Activated CD4-positive, alpha-beta T cell treated with anti-CD3 and anti-CD28 coated beads, Interleukin-2, amount 50 U/mL, for 48 hours (primary cell): ENCODE measurements around the gene STRA6.
"Not testable (repeated sequence)": the region's sequence is repeated elsewhere in the genome, so short reads cannot be mapped to it uniquely, and the experiment has no call there.

ENCODE experiments used
- DNase-seq, 2 experiments: peaks; one replicate each; pipeline ENCODE4 v3.0.0-alpha.2; 2020

Gene STRA6

GRCh38 chr15:74179983-74180880, 22.4 kb downstream of the STRA6 start:
- no peak for DNase-seq

- DNase-seq = no peak
Measured at GRCh38 chr15:74179101-74179841, 23.3 kb downstream of the STRA6 start.

- DNase-seq = no peak
Measured at GRCh38 chr15:74178326-74179100, 24.1 kb downstream of the STRA6 start.

GRCh38 chr15:74176262-74177214, 26.0 kb downstream of the STRA6 start:
- DNase-seq = no peak

GRCh38 chr15:74175271-74176191, 27.1 kb downstream of the STRA6 start:
- no peak for DNase-seq

GRCh38 chr15:74174958-74175253, 27.7 kb downstream of the STRA6 start:
- no peak for DNase-seq

DNA sequence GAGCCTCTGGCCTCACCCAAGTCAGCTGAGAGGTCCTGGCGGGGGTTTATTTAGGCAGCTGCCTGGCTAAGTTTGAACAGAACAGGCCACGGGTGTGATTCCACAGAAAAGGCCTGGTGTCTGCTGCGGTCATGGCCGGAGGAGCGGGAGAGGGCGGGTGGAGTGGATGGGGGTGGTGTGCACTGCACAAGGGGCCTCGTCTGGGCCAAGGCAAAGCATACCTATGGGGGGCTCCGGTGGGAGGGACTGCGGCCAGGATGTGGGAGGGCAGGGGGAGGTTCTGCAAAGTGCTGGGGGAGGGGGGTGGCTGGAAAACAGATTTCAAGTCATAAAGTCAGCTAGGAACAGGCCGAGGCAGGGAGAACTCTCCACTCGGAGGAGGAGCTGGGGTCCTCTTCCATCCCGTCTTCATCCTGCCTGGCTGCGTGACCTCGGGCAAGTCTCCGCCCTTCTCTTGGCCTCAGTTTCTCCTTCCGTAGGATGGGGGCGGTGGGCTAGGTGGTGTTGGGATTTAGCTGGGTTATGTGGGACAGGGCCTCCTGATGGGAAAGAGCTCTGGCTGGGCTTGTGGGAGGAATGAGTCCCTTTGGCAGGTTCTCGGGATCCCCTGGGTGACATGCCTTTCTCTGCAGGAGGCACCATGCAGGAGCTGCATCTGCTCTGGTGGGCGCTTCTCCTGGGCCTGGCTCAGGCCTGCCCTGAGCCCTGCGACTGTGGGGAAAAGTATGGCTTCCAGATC, 28.2 kb downstream of the STRA6 start:
- DNase-seq = no peak

DNA sequence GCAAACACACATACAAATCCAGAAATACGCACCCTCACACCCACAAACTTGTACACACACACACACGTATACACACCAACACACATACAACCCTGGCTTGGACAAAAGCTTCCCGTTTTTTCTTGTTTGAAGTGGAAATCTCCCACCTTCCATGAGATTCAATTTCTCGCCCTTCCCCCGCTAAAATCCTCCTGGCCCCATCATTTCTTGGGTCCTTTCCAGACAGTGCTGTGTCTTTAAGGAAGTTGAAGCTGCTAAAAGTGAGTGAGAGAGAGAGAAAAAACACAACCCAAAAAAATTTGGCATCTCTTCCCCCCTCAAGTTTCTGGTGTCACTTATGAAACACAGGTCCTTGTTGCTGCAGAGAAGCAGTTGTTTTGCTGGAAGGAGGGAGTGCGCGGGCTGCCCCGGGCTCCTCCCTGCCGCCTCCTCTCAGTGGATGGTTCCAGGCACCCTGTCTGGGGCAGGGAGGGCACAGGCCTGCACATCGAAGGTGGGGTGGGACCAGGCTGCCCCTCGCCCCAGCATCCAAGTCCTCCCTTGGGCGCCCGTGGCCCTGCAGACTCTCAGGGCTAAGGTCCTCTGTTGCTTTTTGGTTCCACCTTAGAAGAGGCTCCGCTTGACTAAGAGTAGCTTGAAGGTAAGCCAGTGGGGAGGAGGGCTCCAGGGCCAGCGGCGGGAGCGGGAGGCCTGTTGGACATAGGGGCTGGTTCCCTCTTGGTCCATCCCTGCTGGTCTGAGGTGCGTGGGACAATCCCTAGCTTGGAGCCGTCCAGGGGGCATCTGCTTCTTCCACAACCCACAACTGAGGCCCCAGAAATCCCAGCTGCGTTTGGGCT, 29.0 kb downstream of the STRA6 start, which contains the start of gene ISLR:
ISLR (plus strand) TSS at position 331 of the 839 bp plus-strand sequence. CDS start 1,149 bp downstream, outside the sequence.
- no peak for DNase-seq

DNA sequence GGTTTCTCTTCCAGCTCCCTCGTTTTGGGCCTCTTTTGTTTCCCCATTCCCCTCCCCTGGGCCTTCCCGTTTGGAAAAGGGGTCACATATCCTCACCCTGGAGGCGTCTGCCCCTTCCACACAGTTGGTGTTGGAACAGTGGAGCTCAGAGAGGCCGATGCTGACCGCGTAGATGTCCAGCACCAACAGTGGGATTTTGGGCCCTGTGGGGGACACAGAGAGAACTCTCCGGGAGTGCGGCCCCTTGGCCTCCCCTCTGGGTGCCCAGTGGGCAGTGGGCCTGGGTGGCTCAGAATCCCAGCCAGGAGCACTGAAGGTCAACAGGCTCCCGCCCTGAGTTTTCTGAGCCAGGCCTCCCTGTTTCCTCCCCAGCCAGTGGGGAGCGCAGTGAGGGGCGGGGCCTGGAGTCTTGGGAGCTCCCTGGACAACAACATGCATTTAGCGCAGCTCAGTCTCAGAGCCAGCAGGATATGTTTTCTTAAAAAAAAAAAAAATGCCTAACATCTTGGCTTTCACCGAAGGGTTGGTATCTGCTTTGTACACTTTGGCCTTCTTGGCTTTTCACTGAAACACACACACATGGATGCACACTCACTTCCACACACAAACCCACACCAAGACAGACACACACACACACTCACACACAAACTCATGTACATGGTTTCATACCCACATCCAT, 29.7 kb downstream of the STRA6 start:
- DNase-seq = no peak

GRCh38 chr15:74171965-74172541, 30.5 kb downstream of the STRA6 start:
- no peak for DNase-seq

- DNase-seq = no peak
Measured at GRCh38 chr15:74170875-74171578, 31.6 kb downstream of the STRA6 start.

- DNase-seq = no peak
Measured at GRCh38 chr15:74170071-74170844, 32.3 kb downstream of the STRA6 start.

- no peak for DNase-seq
Measured at GRCh38 chr15:74168711-74169126, 33.9 kb downstream of the STRA6 start.

DNA sequence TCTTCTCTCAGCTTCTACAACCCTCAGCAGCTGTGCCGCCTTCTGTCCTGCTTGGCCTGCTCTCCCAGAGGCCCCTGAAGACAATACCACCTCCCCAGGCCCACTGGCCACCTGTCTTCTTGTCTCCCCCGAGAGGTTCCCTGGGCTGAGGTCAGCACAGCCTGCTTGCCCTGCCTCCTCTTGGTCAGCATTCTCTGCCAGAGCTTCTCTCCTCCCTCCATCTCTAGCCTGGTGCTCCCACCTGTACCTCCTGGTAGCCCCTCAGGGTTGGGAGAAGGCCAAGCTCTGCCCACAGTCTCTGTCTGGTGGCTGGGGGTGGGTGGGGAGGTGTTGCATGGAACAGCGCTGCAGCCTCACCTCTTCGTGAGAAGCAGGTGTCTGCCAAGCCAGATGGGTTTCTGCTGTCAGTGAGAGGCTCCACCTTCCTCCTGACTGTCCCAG, 34.7 kb downstream of the STRA6 start:
- no peak for DNase-seq

- DNase-seq = no peak
Measured at GRCh38 chr15:74165461-74165860, 37.1 kb downstream of the STRA6 start.

DNA sequence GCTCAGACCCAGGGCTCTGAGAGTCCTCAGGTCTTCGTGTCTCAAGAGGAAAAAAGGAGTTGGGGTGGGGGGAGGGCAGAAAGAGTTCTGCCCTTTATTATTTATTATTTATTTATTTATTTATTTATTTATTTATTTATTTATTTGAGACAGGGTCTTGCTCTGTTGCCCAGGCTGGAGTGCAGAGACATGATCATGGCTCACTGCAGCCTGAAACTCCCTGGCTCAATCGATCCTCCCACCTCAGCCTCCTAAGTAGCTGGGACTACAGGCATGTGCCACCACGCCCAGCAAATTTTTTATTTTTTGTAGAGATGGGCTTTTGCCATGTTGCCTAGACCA, 40.4 kb downstream of the STRA6 start:
- DNase-seq = not testable (repeated sequence)

- not testable (repeated sequence) for DNase-seq
Measured at GRCh38 chr15:74160390-74160789, 42.2 kb downstream of the STRA6 start.
